Cardiac septum (tissue), 1 donor: ENCODE measurements around the gene NPL. TPM values are rescaled to one million over a fixed set of nuclear protein-coding genes. Genes with fewer than 3 reads are reported as not detected.

ENCODE experiments used
- DNase-seq: peaks from one replicate; pipeline ENCODE4 v3.0.0-alpha.2; 2020; ENCODE audit warnings: low spot score
- intact Hi-C: fragments of 100-400 bp; cut with DNase I; formaldehyde crosslinking; loops from one replicate; pipeline ENCODE4 v1.14.0; 2022
- total RNA-seq: library from RNA; stranded (reverse); fragmentation: NEBNext Ultra II Directional; extraction: Animal tissue kit (Norgen Biotek cat#: 25700); gene quantifications from one replicate; pipeline ENCODE4 v1.2.1, GENCODE V29; 2021
- donor health status: DM: no; HTN: no; CAD: no.

Gene NPL
- total RNA-seq, 1 donor from 2014 or later, result 6.1 TPM

GRCh38 chr1:182850319-182850718 lies 60.7 kb downstream of the NPL start:
- intact Hi-C loops, result no loop called here
- DNase-seq, result no peak

- intact Hi-C loops, result no loop called here
- no peak for DNase-seq
Observed at GRCh38 chr1:182851825-182852224, 62.3 kb downstream of the NPL start.

DNA sequence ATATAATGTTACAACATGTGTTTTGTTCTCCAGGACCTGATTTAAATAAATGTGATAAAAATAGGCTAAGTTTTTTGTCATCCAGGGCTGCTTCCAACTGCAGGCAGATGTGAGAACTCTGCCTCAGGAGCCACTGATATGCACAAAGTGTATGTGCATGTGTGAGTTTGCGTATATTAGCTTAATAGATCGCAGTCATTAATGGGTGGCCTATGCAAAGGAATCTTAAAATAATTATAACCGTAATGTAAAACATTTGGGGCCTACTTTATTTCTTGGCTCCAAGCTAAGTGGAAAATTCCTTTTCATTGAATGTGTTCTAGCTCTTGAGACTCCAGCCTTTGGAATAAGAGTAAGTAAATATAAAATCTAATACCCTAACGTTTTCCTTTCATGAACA lies 66.3 kb downstream of the NPL start:
- intact Hi-C loops, result no loop called here
- no peak for DNase-seq

GRCh38 chr1:182857212-182857611 lies 67.6 kb downstream of the NPL start:
- intact Hi-C loops, result no loop called here
- no peak for DNase-seq

GRCh38 chr1:182860658-182861057 lies 71.1 kb downstream of the NPL start:
- intact Hi-C loops, result no loop called here
- no peak for DNase-seq

- intact Hi-C loops, result no loop called here
- no peak for DNase-seq
Observed at GRCh38 chr1:182861994-182862393, 72.4 kb downstream of the NPL start.

DNA sequence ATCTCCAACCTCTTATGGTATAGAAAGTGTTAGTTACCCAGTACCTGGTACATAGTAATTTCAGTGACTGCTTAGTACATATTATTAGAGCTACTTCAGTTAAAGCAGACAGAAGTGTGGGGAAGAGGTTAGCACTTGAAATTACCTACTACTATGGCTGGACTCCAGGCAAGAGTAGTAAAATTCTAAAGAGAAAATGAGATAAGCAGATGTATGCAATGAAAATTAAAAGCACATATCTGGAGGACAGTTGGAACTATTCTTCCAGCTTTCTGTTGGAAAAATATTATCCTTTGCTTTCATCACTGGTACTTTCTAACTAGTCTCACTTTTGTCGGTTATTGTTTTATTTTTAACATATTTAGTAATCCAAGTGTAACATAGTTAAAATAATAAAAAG lies 73.3 kb downstream of the NPL start:
- no peak for DNase-seq
- intact Hi-C loops, result no loop called here

DNA sequence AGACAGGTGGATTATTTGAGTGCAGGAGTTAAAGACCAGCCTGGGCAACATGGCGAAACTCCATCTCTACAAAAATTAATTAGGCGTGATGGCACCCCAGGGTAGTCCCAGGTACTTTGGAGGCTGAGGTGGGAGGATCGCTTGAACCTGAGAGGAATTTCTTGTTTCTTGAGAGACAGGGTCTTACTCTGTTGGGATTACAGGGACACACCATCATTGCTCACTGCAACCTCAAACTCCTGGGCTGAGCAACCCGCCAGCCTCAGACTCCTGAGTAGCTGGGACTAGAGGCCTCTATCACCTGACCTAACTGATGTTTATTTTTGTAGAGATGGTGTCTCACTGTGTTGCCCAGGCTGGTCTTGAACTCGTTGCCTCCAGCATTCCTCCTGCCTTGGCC lies 74.4 kb downstream of the NPL start:
- DNase-seq, result no peak
- intact Hi-C loops, result no loop called here

DNA sequence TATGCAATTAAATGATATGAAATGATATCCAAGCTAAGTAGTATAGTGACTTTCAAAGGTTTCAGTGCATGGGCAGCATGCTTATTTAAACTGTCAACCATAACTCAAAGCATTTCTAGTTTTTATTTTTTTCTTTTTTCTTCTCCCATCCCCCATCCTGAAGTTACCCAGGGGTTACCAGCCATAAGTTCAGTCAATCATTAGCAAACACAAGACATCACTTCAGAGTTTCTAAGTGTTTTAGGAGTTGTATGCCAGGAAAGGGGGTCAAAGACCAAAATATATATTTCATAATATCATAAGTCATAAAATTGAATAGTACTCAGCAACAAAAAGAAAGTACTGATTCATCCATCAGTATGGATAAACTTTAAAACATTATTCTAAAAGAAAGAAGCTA lies 78.3 kb downstream of the NPL start:
- DNase-seq, result no peak
- intact Hi-C loops, result no loop called here

DNA sequence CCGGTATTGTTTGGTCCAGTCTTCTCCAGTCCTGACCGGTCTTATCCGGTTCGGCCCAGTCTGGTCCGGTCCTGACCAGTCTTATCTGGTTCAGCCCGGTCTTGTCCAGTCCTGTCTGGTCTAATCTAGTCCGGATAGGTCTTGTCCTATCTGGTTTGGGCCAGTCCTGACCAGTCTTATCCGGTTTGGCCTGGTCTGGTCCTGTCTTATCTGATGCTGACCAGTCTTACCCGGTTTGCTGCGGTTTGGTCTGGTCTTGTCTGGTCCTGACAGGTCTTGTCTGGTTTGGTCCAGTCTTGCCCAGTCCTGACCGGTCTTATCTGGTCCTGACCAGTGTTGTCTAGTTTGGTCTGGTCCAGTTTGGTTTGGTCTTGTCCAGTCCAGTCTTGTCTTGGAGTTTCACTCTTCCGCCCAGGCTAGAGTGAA lies 79.7 kb downstream of the NPL start:
- DNase-seq, result no peak
- intact Hi-C loops, result no loop called here

DNA sequence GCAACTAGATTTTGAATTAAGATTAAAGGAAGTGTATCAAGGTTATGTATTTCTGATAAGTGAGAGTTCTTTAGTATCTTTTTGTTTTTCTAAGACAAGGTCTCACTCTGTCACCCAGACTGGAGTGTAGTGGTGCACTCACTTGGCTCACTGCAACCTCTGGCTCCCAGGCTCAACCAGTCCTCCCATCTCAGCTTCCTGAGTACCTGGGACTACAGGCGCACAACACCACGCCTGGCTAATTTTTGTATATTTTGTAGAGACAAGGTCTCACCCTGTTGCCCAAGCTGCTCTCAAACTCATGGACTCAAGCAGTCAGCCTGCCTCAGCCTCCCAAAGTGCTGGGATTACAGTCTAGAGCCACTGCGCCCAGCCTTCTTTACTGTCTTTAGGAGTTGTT lies 83.3 kb downstream of the NPL start:
- DNase-seq, result no peak
- intact Hi-C loops, result no loop called here

DNA sequence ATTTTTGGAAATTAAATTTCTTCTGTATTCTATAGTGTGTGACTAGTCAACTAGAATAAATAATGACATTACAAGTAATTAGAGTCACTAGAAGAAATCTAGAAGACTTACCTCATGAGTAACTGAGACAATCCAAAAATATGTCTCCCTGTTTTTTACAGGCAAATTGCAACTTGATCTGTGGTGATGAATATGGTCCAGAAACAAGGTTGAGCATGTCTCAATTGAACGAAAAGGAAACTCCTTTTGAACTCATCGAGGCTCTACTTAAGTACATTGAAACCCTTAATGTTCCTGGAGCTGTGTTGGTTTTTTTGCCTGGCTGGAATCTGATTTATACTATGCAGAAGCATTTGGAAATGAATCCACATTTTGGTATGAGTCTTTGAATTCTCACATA lies 86.3 kb downstream of the NPL start:
- intact Hi-C loops, result no loop called here
- no peak for DNase-seq

- intact Hi-C loops, result no loop called here
- no peak for DNase-seq
Observed at GRCh38 chr1:182877331-182877730, 87.8 kb downstream of the NPL start.

DNA sequence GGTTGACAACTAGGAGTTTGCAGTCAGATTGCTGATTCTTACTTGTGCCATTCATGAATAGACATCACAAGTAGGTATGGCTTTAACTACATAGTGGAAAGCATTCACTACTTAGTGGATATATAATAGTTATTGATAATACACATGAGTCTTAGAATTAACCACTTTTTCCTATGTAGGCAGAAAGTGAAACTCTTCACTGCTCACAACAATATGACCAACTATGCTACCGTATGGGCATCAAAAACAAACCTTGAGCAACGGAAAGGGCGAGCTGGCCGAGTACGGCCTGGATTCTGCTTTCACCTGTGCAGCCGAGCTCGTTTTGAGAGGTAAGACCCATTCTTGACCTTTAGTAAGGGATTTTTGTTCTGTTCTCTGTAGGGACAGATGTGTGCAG lies 88.3 kb downstream of the NPL start:
- DNase-seq, result no peak
- intact Hi-C loops, result no loop called here

Other genes with a start within 250 kb of the NPL start
- 3.3 TPM for gene RNASEL, start 200.5 kb upstream of the NPL start, total RNA-seq
- 1.9 TPM for gene RGS16, start 185.4 kb upstream of the NPL start, total RNA-seq
- gene RGS8, start 105.2 kb upstream of the NPL start, total RNA-seq, result not detected
- gene DHX9, start 49.6 kb downstream of the NPL start, total RNA-seq, result 54.3 TPM
- not detected for gene SHCBP1L, start 163.4 kb downstream of the NPL start, total RNA-seq
- 104 TPM for gene LAMC1, start 233.6 kb downstream of the NPL start, total RNA-seq